ENCODE data around the gene ZG16B. TPM values are rescaled to one million over a fixed set of nuclear protein-coding genes. Genes with fewer than 3 reads are reported as not detected.

The ZG16B gene
- total RNA-seq, 1 experiment from 2014 or later: not detected

GRCh38 chr16:2821487-2822157, 8.5 kb upstream of the ZG16B start:
- ATAC-seq (no peak), DNase-seq (ENCODE audit: low spot score) (no peak)
- ChIA-PET POLR2A (no interaction called here), CTCF (interaction anchor here (0.5 to 1.9 kb wide), 2 partner anchors 17 to 85 kb away, joined by 3 to 7 read pairs; no protein-coding TSS in a partner anchor)
- Mint-ChIP-seq H3K27me3 (ENCODE audit: low read depth) (no peaks in the 10 kb centered on the region), H3K9me3 (no peaks in the 10 kb centered on the region), H3K4me1 (no peaks in the 10 kb centered on the region), H3K4me3 (no peak overlapping the region), H3K27ac (no peak overlapping the region), H3K36me3 (no peaks in the 10 kb centered on the region)
- TF ChIP-seq NR3C1 (CRISPR knock-in tag; conservative IDR thresholded peaks at IDR 0.05; ENCODE audit: low read depth) (no peak), CDX4 (CRISPR knock-in tag; IDR thresholded peaks at IDR 0.05; ENCODE audit: borderline replicate concordance) (no peak), ZBTB43 (CRISPR knock-in tag; IDR thresholded peaks at IDR 0.05) (no peak), FOXP1 (CRISPR knock-in tag; IDR thresholded peaks at IDR 0.05; ENCODE audit: borderline replicate concordance) (no peak), ATF6 (CRISPR knock-in tag; IDR thresholded peaks at IDR 0.05) (no peak), NR2C2 (CRISPR knock-in tag; IDR thresholded peaks at IDR 0.05) (no peak), ZNF425 (CRISPR knock-in tag; conservative IDR thresholded peaks at IDR 0.05) (no peak)

GRCh38 chr16:2822158-2822495, 8.0 kb upstream of the ZG16B start:
- Mint-ChIP-seq H3K4me1 (no peaks in the 10 kb centered on the region), H3K36me3 (no peaks in the 10 kb centered on the region), H3K27ac (no peak overlapping the region), H3K4me3 (no peak overlapping the region), H3K27me3 (ENCODE audit: low read depth) (no peaks in the 10 kb centered on the region), H3K9me3 (no peaks in the 10 kb centered on the region)
- DNase-seq (ENCODE audit: low spot score) (no peak), ATAC-seq (no peak)
- ChIA-PET CTCF (interaction anchor here (0.6 kb wide), 1 partner anchor 10 kb away, joined by 3 read pairs; no protein-coding TSS in a partner anchor), POLR2A (no interaction called here)
- TF ChIP-seq ZNF281 (CRISPR knock-in tag; IDR thresholded peaks at IDR 0.05) (no peak), MYBL2 (CRISPR knock-in tag; IDR thresholded peaks at IDR 0.05) (no peak), FOXP4 (CRISPR knock-in tag; IDR thresholded peaks at IDR 0.05) (no peak), OVOL2 (CRISPR knock-in tag; IDR thresholded peaks at IDR 0.05; ENCODE audit: borderline replicate concordance) (no peak), SOX15 (CRISPR knock-in tag; IDR thresholded peaks at IDR 0.05) (no peak), TP53 (CRISPR knock-in tag; IDR thresholded peaks at IDR 0.05) (no peak), TEAD1 (CRISPR knock-in tag; IDR thresholded peaks at IDR 0.05) (no peak), ESRRA (CRISPR knock-in tag; IDR thresholded peaks at IDR 0.05; ENCODE audit: borderline replicate concordance) (no peak), NR3C1 (CRISPR knock-in tag; conservative IDR thresholded peaks at IDR 0.05; ENCODE audit: low read depth) (no peak), E2F1 (CRISPR knock-in tag; IDR thresholded peaks at IDR 0.05) (no peak), ZNF532 (CRISPR knock-in tag; IDR thresholded peaks at IDR 0.05; ENCODE audit: borderline replicate concordance) (no peak), FOXP1 (CRISPR knock-in tag; IDR thresholded peaks at IDR 0.05; ENCODE audit: borderline replicate concordance) (no peak)

All from WTC11 (cell line).